PC-9 (cell line): ENCODE results near the gene BPIFA2. TPM values are rescaled to one million over a fixed set of nuclear protein-coding genes. Genes with fewer than 3 reads are reported as not detected.
A peak's percentile ranks its signal among the peaks of the same experiment; 100 is the strongest.

Experiments
- BruUV-seq: library from RNA; stranded (reverse); fragments of 400-500 nt; replicated peaks from 2 replicates; lab custom pipeline; 2021; lab: Mats Ljungman, UMichigan
- CTCF ChIA-PET: fragments of 300-600 bp; sonication (Branson Sonifier 250); formaldehyde crosslinking; loops from one replicate; lab custom pipeline; 2022; ENCODE audit warnings: antibody characterized with exemption; lab: Charles Lee
- POLR2A ChIA-PET: fragments of 300-600 bp; sonication (Branson Sonifier 250); formaldehyde crosslinking; loops from one replicate; lab custom pipeline; 2022; ENCODE audit warnings: antibody characterized with exemption; ENCODE audit not compliant: unreplicated experiment; lab: Charles Lee
- DNase-seq, 2 experiments: peaks; one replicate each; pipeline versions ENCODE4 v3.0.0 to v3.0.0-alpha.2; 2015 to 2022; ENCODE audit warnings: mixed read lengths in 1 of 2
- H2AFZ ChIP-seq: fragments of 200-600 bp; sonication (generic); 2 replicates; pipeline ENCODE4 v1.8.1; 2017; ENCODE audit warnings: antibody characterized with exemption
- H3F3A ChIP-seq: fragments of 200-600 bp; sonication (generic); 2 replicates; pipeline ENCODE4 v1.8.1; 2017; ENCODE audit warnings: antibody characterized with exemption, mild to moderate bottlenecking, low read depth; ENCODE audit not compliant: insufficient read depth
- H3K27ac ChIP-seq: fragments of 200-600 bp; sonication (generic); 2 replicates; pipeline ENCODE4 v1.6.1; 2016; ENCODE audit warnings: mixed run types
- H3K27me3 ChIP-seq: fragments of 200-600 bp; sonication (generic); 2 replicates; pipeline ENCODE4 v1.6.1; 2016; ENCODE audit warnings: low read depth, mixed run types; ENCODE audit not compliant: insufficient read depth
- H3K36me3 ChIP-seq: fragments of 200-600 bp; sonication (generic); 2 replicates; pipeline ENCODE4 v1.6.1; 2016; ENCODE audit warnings: low read depth, mixed run types
- H3K4me1 ChIP-seq: fragments of 200-600 bp; sonication (generic); replicated peaks from 2 replicates; pipeline ENCODE4 v1.6.1; 2016; ENCODE audit warnings: mixed run types; ENCODE audit not compliant: insufficient read depth
- H3K4me2 ChIP-seq: fragments of 200-600 bp; sonication (generic); 2 replicates; pipeline ENCODE4 v1.6.1; 2017; ENCODE audit warnings: mixed run types
- H3K4me3 ChIP-seq: fragments of 200-600 bp; sonication (generic); 2 replicates; pipeline ENCODE4 v1.6.1; 2016; ENCODE audit warnings: mixed run types
- H3K79me2 ChIP-seq: fragments of 200-600 bp; sonication (generic); 2 replicates; pipeline ENCODE4 v1.6.1; 2017; ENCODE audit warnings: low read depth, mixed run types
- H3K9me2 ChIP-seq: fragments of 200-600 bp; sonication (generic); 2 replicates; pipeline ENCODE4 v1.8.1; 2017; ENCODE audit warnings: mild to moderate bottlenecking; ENCODE audit not compliant: insufficient read depth
- H3K9me3 ChIP-seq: fragments of 200-600 bp; sonication (generic); 2 replicates; pipeline ENCODE4 v1.8.1; 2016; ENCODE audit warnings: low read depth; ENCODE audit not compliant: insufficient read depth
- H4K20me1 ChIP-seq: fragments of 200-600 bp; sonication (generic); 2 replicates; pipeline ENCODE4 v1.8.1; 2017; ENCODE audit not compliant: insufficient read depth
- CTCF ChIP-seq: fragments of 200-600 bp; sonication (generic); conservative IDR thresholded peaks from 2 replicates; pipeline ENCODE4 v1.6.1; 2017; ENCODE audit warnings: mixed run types, antibody characterized with exemption, mild to moderate bottlenecking, moderate library complexity
- EZH2 ChIP-seq: fragments of 200-600 bp; sonication (generic); IDR thresholded peaks from 2 replicates; pipeline ENCODE4 v1.8.0; 2017; ENCODE audit warnings: antibody characterized with exemption, low read depth
- intact Hi-C: fragments of 100-400 bp; cut with micrococcal nuclease; formaldehyde crosslinking; loops from one replicate; pipeline ENCODE4 v1.10.0; 2022; ENCODE audit not compliant: unreplicated experiment
- total RNA-seq: library from RNA; stranded (reverse); gene quantifications from 2 replicates; pipeline ENCODE4 v1.2.3, GENCODE V29; 2021

BPIFA2 gene
- total RNA-seq, 1 experiment from 2014 or later: not detected

- BruUV-seq: no TSS peak
- H3K27ac ChIP-seq: no peak overlapping the region
- peaks cover 36% of the 10 kb centered on the region for H3K27me3 ChIP-seq
- no peak overlapping the region for H3K4me3 ChIP-seq
- no peak overlapping the region for H3K4me2 ChIP-seq
- DNase-seq: peak in 1 of 2 experiments; percentile 17
- H3F3A ChIP-seq: no peaks in the 10 kb centered on the region
- H3K36me3 ChIP-seq: no peaks in the 10 kb centered on the region
- TF ChIP-seq CTCF: no peak
- no peak for TF ChIP-seq EZH2
- no peaks in the 10 kb centered on the region for H4K20me1 ChIP-seq
- no peak overlapping the region for H2AFZ ChIP-seq
- H3K9me3 ChIP-seq: no peaks in the 10 kb centered on the region
- no peaks in the 10 kb centered on the region for H3K79me2 ChIP-seq
- ChIA-PET CTCF (no interaction called here), POLR2A (no interaction called here)
- H3K9me2 ChIP-seq: no peaks in the 10 kb centered on the region
- intact Hi-C loops: no loop called here
- no peaks in the 10 kb centered on the region for H3K4me1 ChIP-seq
Measured at GRCh38 chr20:33159713-33160112, 8.2 kb upstream of the BPIFA2 start.

- intact Hi-C loops: no loop called here
- H4K20me1 ChIP-seq: no peaks in the 10 kb centered on the region
- no peak for TF ChIP-seq CTCF
- no peak for TF ChIP-seq EZH2
- BruUV-seq: no TSS peak
- H3K4me3 ChIP-seq: no peak overlapping the region
- DNase-seq: peak in 1 of 2 experiments; percentile 3
- H3K79me2 ChIP-seq: no peaks in the 10 kb centered on the region
- no peaks in the 10 kb centered on the region for H3K4me1 ChIP-seq
- H3K27me3 ChIP-seq: peaks cover 28% of the 10 kb centered on the region
- H3K9me2 ChIP-seq: no peaks in the 10 kb centered on the region
- no peaks in the 10 kb centered on the region for H3F3A ChIP-seq
- POLR2A ChIA-PET: no interaction called here
- CTCF ChIA-PET: no interaction called here
- H2AFZ ChIP-seq: no peak overlapping the region
- H3K9me3 ChIP-seq: no peaks in the 10 kb centered on the region
- no peaks in the 10 kb centered on the region for H3K36me3 ChIP-seq
- no peak overlapping the region for H3K4me2 ChIP-seq
- no peak overlapping the region for H3K27ac ChIP-seq
Measured at GRCh38 chr20:33160681-33161080, 7.3 kb upstream of the BPIFA2 start.

GRCh38 chr20:33162313-33162712, 5.6 kb upstream of the BPIFA2 start:
- H3K4me2 ChIP-seq: no peak overlapping the region
- H3K27me3 ChIP-seq: peaks cover 11% of the 10 kb centered on the region
- H3K9me2 ChIP-seq: no peaks in the 10 kb centered on the region
- no TSS peak for BruUV-seq
- DNase-seq: peak in 1 of 2 experiments; percentile 28
- H3K4me3 ChIP-seq: no peak overlapping the region
- H4K20me1 ChIP-seq: no peaks in the 10 kb centered on the region
- H3K79me2 ChIP-seq: no peaks in the 10 kb centered on the region
- H3K36me3 ChIP-seq: no peaks in the 10 kb centered on the region
- CTCF ChIA-PET: no interaction called here
- intact Hi-C loops: no loop called here
- H3K9me3 ChIP-seq: no peaks in the 10 kb centered on the region
- TF ChIP-seq CTCF (no peak), EZH2 (no peak)
- no peaks in the 10 kb centered on the region for H3K4me1 ChIP-seq
- no peak overlapping the region for H3K27ac ChIP-seq
- no peak overlapping the region for H2AFZ ChIP-seq
- POLR2A ChIA-PET: no interaction called here
- H3F3A ChIP-seq: no peaks in the 10 kb centered on the region
